GM18508 (cell line): ENCODE results near the gene CDIPT.
"Not testable (repeated sequence)": the region's sequence is repeated elsewhere in the genome, so short reads cannot be mapped to it uniquely, and the experiment has no call there.

Experiments used
- ATAC-seq: cut with Tn5 transposase; IDR thresholded peaks from one replicate; pipeline ENCODE4 v1.9.1; 2021; ENCODE audit warnings: moderate number of reproducible peaks; ENCODE audit not compliant: insufficient read depth, unreplicated experiment

The CDIPT gene

GRCh38 chr16:29898135-29898803 lies 35.2 kb upstream of the CDIPT start:
- ATAC-seq: no peak

GRCh38 chr16:29897333-29897732 lies 34.3 kb upstream of the CDIPT start:
- no peak for ATAC-seq

GRCh38 chr16:29896841-29897240 lies 33.8 kb upstream of the CDIPT start:
- ATAC-seq: no peak

- ATAC-seq: no peak
Observed at GRCh38 chr16:29894352-29894751, 31.3 kb upstream of the CDIPT start.

- no peak for ATAC-seq
Observed at GRCh38 chr16:29893553-29893952, 30.5 kb upstream of the CDIPT start.

GRCh38 chr16:29892458-29892813 lies 29.4 kb upstream of the CDIPT start:
- no peak for ATAC-seq

- no peak for ATAC-seq
Observed at GRCh38 chr16:29891525-29892457, 28.8 kb upstream of the CDIPT start.

- ATAC-seq: not testable (repeated sequence)
Observed at GRCh38 chr16:29889372-29889771, 26.3 kb upstream of the CDIPT start.

GRCh38 chr16:29883987-29884386 lies 21.0 kb upstream of the CDIPT start:
- ATAC-seq: no peak

- no peak for ATAC-seq
Observed at GRCh38 chr16:29881050-29881449, 18.0 kb upstream of the CDIPT start.

GRCh38 chr16:29878172-29878571 lies 15.1 kb upstream of the CDIPT start:
- no peak for ATAC-seq

- ATAC-seq: no peak
Observed at GRCh38 chr16:29877266-29877961, 14.4 kb upstream of the CDIPT start.

- ATAC-seq: no peak
Observed at GRCh38 chr16:29876594-29877249, 13.7 kb upstream of the CDIPT start.

- ATAC-seq: no peak
Observed at GRCh38 chr16:29876217-29876593, 13.2 kb upstream of the CDIPT start.

GRCh38 chr16:29875206-29875605 lies 12.2 kb upstream of the CDIPT start:
- no peak for ATAC-seq

- ATAC-seq: no peak
Observed at GRCh38 chr16:29873319-29873718, 10.3 kb upstream of the CDIPT start.

GRCh38 chr16:29871822-29872546 lies 9.0 kb upstream of the CDIPT start:
- no peak for ATAC-seq

GRCh38 chr16:29869067-29869466 lies 6.0 kb upstream of the CDIPT start:
- not testable (repeated sequence) for ATAC-seq

- no peak for ATAC-seq
Observed at GRCh38 chr16:29868396-29869009, 5.5 kb upstream of the CDIPT start.

GRCh38 chr16:29864205-29864604 lies 1.2 kb upstream of the CDIPT start:
- no peak for ATAC-seq
